H1 (cell line): ENCODE results near the gene MIDN. TPM values are rescaled to one million over a fixed set of nuclear protein-coding genes. Genes with fewer than 3 reads are reported as not detected.

Experiments
- BACH1 ChIP-seq: IDR thresholded peaks from 2 replicates; pipeline ENCODE4 v1.6.1; 2012; ENCODE audit warnings: low read length, improper control_type of control experiment
- CHD2 ChIP-seq: IDR thresholded peaks from 2 replicates; pipeline ENCODE4 v1.6.1; 2012; ENCODE audit warnings: low read length, improper control_type of control experiment
- CHD7 ChIP-seq: fragments of 300-600 bp; sonication (generic); IDR thresholded peaks from 2 replicates; pipeline ENCODE4 v1.7.1; 2012; ENCODE audit warnings: low read length, moderate library complexity, mild to moderate bottlenecking, inconsistent platforms; ENCODE audit not compliant: insufficient replicate concordance
- CTBP2 ChIP-seq: IDR thresholded peaks from 2 replicates; pipeline ENCODE4 v1.7.0; 2011; ENCODE audit warnings: borderline replicate concordance, mild to moderate bottlenecking, moderate library complexity, mixed read lengths, low read length; ENCODE audit not compliant: insufficient read depth, insufficient read length
- JUN ChIP-seq: IDR thresholded peaks from 2 replicates; pipeline ENCODE4 v1.6.1; 2011; ENCODE audit warnings: low read depth, mild to moderate bottlenecking, improper control_type of control experiment, low read length
- MAFK ChIP-seq: IDR thresholded peaks from 2 replicates; pipeline ENCODE4 v1.6.1; 2012; ENCODE audit warnings: low read depth, mild to moderate bottlenecking, improper control_type of control experiment, low read length
- MAX ChIP-seq: IDR thresholded peaks from 2 replicates; pipeline ENCODE4 v1.6.1; 2012; ENCODE audit warnings: inconsistent platforms
- PHF8 ChIP-seq: fragments of 200-600 bp; sonication (generic); conservative IDR thresholded peaks from 2 replicates; pipeline ENCODE4 v1.7.1; 2012; ENCODE audit warnings: low read depth, mild to moderate bottlenecking, inconsistent platforms, low read length, moderate library complexity
- POLR2A ChIP-seq, 2 experiments: IDR thresholded peaks; 1 replicate in 1 of 2; 2 replicates in 1 of 2; pipeline ENCODE4 v1.6.1; 2011; ENCODE audit warnings: low read depth in 2 of 2, low read length in 2 of 2, mild to moderate bottlenecking in 2 of 2; ENCODE audit errors: control extremely low read depth in 1 of 2
- POLR2AphosphoS5 ChIP-seq: IDR thresholded peaks from 2 replicates; pipeline ENCODE4 v1.6.1; 2011; ENCODE audit warnings: low read depth, low read length
- POU5F1 ChIP-seq: IDR thresholded peaks from 2 replicates; pipeline ENCODE4 v1.6.1; 2011; ENCODE audit warnings: low read depth, mild to moderate bottlenecking, low read length, moderate library complexity
- RNF2 ChIP-seq: fragments of 200-900, 300-1000 bp; sonication (generic); IDR thresholded peaks from 2 replicates; pipeline ENCODE4 v1.7.1; 2016; ENCODE audit warnings: borderline replicate concordance, low read depth, mild to moderate bottlenecking, antibody characterized with exemption, low read length; ENCODE audit not compliant: poor library complexity, severe bottlenecking; ENCODE audit errors: missing control alignments
- polyA plus RNA-seq, 7 experiments: library from polyadenylated mRNA; depleted of rRNA in 3 of 7; stranded (reverse) in 5 of 7; unstranded in 2 of 7; fragments of >200 nt in 5 of 7; fragments of 200-250 nt in 2 of 7; gene quantifications; 1 replicate in 5 of 7; 2 replicates in 1 of 7; 4 replicates in 1 of 7; pipeline versions ENCODE4 v1.2.1 to v1.2.3, GENCODE V29; 2011 to 2013; ENCODE audit warnings: missing spikeins in 2 of 7, mixed read lengths in 2 of 7
- total RNA-seq: library from RNA; stranded (reverse); fragmentation: NEBNext Ultra II Directional; extraction: Animal tissue kit (Norgen Biotek cat#: 25700); gene quantifications from 2 replicates; pipeline ENCODE4 v1.2.1, GENCODE V29; 2021

MIDN gene
- total and polyA plus RNA-seq, 2 of the 8 experiments (the other 6 are each of a cell fraction or from before 2014, with no cell fraction given): 39.8 to 159 TPM

- no peak for TF ChIP-seq CHD7
- no peak for TF ChIP-seq MAX
- TF ChIP-seq JUN: no peak
- TF ChIP-seq MAFK: no peak
- TF ChIP-seq POLR2A (IDR thresholded peaks at IDR 0.05; ENCODE audit: control extremely low read depth in 1 of 2, low read depth in 2 of 2, low read length in 2 of 2): no peak
- TF ChIP-seq POLR2AphosphoS5: no peak
- TF ChIP-seq RNF2: no peak
- TF ChIP-seq CTBP2: no peak
- TF ChIP-seq PHF8: no peak
- TF ChIP-seq BACH1: no peak
- no peak for TF ChIP-seq POU5F1
- no peak for TF ChIP-seq CHD2
Observed at GRCh38 chr19:1239420-1239795, 9.0 kb upstream of the MIDN start (continued).
